Pulmonary artery endothelial cell (primary cell): ENCODE data around the gene THOC6. TPM values are rescaled to one million over a fixed set of nuclear protein-coding genes. Genes with fewer than 3 reads are reported as not detected.

Source experiments
- DNase-seq: peaks from one replicate; pipeline ENCODE4 v3.0.0-alpha.2; 2011; ENCODE audit warnings: low read depth, low spot score
- total RNA-seq: library from RNA; depleted of rRNA; stranded (reverse); fragments of >200 nt; gene quantifications from 2 replicates; pipeline ENCODE4 v1.2.3, GENCODE V29; 2014

Gene THOC6
- total RNA-seq, 1 donor from 2014 or later = 24.0 TPM

DNA sequence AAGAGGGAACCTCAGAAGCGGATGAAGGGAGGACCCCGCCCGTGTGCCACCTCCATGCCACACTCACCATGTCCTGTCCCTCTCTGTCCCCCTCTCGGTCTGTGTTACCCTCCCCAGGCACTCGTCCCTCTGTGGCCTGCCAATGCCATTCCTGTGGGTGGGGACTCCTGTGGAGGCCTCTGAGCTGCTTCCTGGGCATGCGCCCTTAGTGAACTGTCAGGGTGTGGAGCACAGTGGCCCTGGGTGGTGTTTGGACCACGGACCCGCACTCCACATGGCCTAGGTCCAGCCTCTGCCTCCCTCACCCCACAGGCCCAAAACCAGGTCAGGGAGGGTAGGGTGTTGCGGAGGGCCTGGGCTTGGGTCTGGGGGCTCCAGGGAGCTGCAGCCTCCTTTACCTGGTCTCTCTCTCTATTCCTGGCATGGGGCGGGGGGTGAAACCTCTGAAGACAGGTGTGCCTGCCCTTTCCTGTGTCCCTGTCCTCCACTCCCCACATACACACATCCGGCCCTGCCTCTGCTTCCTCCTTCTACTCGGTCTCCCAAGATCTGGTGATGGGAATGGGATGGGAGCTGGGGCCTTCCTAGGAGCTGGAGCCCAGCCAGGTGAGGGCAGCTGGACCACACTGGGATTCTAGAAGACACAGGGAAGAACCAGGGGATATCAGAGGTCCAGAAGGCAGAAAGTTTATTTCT is 32.1 kb upstream of the THOC6 start:
- DNase-seq = no peak

DNA sequence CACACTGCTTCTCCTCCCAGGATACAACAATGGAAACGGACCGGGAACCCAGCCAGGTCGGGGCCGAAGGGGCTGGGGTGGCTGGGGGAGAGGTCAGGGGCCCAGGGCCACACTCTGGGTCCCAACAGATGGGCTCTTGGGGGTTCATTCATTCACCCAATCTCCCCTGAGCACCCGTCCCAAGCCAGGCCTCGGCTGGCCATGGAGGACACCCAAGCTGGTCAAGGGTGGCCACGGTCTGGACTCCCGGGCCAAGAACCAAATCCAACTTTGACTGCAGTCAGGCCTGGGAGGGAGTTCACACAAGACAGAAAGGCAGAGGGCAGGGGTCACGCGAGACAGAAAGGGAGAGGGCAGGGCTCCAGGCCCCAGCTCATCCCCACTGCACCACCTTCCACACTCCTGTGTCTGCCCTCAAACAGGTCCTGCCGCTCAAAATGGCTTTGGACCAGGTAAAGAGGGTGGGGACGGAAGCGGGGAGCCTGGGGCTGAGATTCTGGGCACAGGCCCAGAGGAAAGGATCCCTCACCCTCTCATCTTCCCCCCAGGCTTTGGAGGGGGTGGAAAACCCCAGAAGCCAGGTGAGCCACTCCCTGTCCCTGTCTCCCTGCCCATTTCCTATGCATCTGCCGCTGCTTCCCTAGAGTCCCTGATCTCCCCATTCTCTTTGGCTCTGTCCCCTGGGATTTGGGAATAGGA is 31.3 kb upstream of the THOC6 start:
- no peak for DNase-seq

DNA sequence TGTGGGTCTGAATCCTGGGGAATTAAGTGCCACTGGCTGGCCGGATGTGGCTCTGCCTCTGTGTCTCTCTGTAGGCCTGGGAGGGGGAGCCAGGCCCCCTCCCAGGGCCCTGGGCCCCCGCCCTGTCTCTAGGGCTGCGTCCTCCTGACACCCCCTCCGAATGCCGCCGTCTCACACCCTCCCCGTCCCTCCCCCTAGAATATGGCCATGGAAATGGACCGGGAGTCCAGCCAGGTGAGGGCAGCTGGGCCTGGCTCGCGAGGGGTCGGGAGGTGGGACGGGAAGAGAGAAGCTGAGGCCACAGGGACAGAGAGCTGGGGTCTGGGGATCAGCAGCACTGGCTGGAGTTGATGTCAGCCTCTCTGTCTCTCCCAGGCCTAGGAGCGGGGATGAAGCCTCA is 27.5 kb upstream of the THOC6 start:
- no peak for DNase-seq

DNA sequence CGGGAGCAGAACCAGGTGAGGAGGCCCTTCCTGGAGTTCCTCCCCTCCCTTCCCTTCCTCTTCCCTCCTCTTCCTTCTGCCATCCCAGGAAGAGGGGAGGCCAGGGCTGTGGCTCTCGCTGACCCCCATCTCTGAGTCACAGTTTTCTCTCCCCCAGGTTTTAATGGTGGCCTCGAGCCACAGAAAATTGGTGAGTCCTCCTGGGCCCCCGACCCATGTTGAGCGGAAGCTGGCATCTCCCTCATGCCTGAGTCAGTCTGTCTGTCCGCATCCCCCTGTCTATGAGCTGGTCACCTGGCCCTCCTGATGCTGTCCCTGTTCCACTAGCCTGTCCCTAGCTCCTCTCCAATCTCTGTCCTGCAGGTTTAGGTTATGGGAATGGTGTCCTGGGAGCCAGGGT is 23.9 kb upstream of the THOC6 start:
- no peak for DNase-seq

DNA sequence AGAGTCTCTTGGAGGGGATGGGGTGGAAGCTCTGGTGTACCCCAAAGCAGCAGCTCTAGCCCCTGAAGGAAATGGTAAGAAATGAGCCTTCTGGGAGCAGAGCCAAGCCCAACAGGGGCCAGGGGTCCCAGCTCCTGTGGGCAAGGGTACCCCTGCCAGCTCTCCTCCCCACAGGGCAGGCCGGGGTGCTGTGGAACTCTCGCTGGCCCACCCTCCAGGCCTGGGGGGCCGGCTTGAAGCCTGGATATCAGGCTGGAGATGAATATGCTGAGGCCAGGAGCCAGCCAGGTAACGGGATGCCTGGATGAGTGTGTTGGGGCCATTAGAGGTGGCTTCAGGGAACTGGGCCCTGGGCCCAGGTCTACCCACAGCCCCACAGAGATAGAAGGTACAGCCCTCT is 23.3 kb upstream of the THOC6 start:
- DNase-seq = no peak

DNA sequence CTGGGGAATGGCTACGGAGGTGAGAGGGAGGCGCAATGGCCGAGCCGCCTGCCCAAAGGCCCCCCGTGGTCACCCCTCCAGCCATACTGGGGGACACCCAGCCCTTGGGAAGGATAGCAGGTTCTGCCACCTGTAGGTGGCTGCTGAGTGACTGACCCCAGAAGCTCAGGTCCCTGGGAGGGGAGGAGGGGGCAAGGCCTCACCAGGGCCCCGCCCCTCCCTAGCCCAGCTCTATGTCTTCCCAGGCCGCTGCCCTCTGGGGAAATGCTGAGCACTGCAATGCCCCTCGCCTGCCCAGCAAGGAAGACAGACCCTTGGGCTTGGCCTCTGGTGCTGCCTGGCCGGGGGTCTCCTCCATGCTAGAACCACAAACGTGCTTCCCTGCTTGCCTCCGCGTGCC is 22.5 kb upstream of the THOC6 start:
- DNase-seq = no peak

DNA sequence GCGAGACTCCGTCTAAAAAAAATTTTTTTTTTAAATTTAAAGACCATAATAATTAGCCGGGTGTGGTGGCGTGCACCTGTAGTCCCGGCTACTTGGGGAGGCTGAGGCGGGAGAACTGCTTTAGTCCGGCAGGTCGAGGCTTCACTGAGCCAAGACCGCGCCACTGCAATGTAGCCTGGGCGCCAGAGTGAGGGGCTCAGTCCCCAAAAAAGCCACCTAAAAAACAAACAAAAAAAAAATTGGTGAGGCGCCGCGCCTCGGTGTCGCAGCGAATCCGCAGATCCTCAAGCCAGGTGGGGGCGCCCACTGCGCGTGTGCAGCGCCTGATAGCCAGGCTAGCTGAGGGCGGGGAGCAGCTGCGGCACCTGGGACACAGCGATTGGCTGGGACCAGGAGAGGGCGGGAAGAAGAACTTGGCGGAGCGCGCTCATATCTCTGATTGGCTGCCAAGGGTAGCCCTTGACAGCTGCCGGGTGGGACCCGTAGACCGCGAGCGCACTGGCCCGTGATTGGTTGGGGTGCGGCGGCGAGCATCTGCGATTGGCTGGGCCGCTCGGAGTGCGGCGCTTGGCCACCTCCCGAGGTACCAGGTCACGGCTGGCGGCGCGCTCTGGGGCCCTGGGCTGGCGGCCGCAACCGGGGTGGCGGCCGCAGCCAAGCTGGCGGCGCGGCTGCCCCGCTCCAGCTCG is 20.1 kb upstream of the THOC6 start:
- peak; percentile 98 for DNase-seq

DNA sequence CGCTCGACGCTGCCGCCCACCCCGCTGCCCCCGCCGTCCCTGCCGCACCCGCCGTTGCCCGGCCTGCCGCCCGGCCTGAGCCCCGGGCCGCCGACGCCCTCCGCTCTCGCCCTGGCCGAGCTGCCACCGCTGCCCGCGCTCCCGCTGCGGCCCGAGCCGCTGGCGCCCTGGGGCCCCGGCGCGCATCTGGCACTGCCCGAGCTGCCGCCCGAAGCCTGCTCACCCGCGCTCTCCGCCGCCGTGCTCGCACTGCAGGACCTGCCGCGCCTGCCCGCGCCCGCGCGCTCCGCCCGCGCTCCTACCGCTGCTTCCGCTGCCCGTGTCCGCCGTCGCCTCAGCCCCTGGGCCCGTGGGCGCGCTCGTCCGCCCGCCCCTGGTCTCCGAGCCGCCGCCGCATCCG is 19.5 kb upstream of the THOC6 start:
- no peak for DNase-seq

DNA sequence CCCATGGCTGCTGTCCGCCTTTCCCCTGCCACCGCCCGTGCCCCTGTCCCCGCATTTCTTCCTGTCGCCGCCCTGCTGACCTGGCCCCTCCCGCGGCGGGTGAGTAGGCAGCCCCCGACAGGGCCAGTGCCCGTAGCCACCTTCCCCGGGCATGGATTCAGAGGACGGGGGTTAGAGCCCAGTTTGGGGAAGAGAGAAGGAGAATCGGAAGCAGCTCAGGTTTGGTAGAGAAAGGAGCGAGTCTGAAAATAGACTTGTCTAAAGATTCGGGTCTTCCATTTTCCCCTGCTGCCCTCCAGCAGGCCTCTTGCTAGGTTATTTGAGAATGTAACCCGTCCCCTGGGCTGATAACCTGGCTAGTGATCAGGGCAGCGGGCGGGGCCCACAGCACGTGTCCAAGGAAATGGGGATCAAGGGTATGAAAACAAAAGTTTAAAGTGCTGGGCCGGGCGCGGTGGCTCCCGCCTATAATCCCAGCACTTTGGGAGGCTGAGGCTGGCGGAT is 19.0 kb upstream of the THOC6 start:
- no peak for DNase-seq

DNA sequence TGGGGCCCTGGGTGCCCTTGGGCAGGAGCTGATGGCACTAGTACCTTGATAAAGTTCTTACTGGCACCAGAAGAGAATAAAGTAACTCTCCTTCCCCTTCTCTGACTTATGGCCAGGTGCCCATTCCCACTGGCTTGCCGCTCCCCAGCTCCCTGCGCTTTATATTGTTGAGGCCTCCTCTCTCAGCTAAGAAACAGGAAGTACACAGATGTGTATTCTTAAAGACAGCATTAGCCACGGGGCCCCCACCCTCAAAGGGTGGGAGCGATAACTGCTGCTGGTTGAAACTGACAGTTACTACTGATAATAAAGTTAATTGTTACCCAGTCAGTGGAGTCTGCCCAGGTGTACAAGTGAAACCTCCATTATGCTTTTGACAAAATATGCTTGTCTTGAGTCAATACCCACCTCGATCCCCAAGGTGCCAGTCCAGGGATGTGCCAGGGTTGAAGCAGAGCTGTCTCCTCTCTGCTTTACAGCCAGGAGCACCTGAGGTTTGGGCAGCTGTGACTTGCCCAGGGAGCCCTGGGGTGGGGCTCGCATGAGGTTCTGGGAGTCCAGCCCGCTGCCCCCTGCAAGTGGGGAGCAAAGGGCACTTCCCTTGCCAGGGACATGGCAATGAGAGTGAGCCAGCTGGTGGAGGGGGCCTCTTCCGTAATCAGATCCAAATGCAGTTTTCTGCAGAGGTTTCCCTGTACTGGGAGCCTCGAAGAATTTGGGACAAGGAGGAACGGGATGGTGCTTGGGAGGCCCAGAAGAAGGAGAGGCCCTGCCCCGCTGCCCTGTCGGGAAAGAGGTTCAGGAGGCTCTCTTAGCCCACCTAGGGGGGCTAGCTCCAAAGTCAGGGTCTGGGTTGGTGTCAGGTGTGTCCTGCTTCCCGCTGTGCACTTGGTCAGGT is 16.5 kb upstream of the THOC6 start:
- DNase-seq = no peak

DNA sequence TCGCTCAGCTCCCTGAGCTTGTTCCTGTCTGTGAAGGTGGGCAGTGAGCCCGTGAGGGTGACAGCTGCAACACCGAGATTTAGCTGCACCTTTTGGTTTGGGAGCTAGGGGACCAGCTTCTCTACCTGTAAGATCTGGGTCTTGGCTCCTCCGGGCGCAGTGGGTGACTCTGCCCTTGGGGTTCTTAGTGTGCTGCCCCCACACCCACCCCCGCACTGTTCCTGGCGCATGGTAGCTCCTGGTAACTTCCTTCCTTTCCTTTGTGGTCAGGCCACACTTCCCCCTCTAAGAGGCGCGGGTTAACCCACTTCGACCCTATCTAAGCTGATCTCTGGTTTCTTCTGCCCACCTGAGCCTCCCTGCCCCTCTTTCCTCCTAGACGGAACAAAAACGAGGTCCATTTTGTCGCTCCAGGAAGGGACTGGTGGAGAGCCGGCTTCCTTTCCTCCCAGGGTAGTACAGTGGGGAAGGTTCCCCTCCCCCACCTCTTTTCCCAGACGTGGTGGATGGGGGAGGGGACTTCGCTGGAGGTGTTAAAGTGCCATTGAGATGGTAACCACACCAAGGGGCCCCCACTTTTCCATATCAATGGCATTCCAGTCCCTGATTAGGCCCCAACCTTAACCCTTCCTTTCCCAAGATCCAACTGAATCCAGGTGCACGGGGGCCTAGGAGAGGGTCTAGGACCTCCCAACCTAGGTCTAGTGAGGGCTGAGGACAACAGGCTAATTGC is 15.7 kb upstream of the THOC6 start:
- no peak for DNase-seq

DNA sequence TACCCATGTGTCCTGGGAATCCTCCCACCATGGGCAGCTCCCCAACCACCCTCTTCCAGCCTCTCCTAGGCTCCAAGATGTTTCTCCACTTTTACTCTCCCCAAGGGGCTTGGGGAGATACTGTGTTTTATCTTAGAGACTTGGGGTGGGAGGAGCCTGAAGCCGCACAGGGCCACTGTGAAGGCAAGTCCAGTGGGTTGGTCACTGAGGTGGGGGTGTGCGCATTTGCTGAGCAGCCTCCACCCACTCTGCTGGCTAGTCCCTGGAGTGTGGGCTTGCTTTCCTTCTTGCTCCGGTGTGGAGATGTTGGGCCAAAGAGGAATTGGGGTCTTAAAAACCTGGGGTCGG is 15.2 kb upstream of the THOC6 start:
- no peak for DNase-seq

DNA sequence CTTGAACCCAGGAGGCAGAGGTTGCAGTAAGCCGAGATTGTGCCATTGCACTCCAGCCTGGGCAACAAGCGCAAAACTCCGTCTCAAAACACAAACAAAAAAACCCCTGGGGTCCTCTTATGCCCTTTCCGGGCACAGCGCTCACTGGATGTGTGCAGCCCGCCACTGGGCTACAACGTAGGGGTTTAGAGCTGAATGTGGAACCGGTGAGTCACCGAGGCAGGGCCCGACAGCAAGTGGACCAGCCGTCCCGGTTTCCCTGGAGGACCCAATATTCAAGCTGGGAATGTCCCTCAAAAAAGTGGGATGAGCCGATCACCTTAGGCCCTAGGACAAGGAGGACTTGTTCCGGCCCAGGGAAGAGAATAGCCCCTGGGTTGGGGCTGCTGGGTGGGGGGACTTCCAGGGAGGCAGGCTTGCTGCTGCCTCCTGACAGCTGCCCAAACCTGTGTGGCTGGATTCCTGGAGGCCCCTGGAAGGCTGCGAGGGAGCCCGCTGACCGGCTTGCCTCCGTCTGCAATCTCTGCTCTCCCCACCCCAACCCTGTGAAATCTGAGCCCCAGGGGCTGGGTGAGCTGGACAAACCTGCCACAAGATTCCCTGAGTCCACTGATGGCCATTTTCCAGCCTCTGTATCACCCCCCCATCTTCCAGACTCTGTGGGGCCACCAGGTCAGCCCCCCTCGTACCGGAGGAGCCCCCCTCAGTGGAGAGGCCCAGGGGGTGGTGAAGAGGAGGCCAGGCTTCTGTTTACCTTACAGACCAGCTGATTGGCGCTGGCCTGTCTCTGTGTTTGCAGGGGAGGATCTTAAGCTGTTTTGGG is 14.1 kb upstream of the THOC6 start:
- no peak for DNase-seq

DNA sequence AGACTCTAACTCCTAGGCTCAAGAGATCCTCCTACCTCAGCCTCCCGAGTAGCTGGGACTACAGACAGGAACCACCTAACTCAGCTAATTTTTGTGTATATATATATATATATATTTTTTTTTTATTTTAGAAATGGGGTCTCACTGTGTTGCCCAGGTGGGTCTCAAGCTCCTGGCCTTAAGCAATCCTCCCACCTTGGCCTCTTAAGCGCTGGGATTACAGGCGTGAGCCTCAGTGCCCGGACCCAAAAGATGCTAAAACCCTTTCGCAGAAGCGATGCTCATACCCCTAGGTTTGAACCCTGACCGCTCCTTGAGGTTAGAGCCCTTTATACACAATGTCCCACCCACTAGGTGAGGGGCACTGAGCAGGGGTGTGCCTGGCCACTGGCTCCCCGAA is 13.3 kb upstream of the THOC6 start:
- no peak for DNase-seq

DNA sequence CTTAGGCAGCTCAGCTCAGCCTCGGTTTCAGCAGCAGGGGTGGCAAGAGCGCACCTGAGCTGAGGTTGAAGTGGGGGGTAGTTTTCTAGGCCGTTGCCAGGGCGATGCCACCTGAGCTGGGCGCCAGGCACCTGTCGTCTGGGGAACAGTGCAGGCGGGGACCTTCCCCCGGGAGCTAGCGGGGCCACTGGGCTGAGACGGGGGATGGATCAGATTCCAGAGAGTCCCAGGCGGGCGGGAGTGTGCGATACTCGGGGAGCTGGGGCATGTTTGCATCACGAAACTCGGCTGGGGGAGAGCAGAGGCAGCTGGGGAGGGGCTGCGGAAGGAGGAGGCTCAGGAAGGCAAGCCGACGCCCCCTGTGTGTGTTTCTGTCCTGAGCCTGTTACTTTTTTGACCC is 11.6 kb upstream of the THOC6 start:
- DNase-seq = no peak

DNA sequence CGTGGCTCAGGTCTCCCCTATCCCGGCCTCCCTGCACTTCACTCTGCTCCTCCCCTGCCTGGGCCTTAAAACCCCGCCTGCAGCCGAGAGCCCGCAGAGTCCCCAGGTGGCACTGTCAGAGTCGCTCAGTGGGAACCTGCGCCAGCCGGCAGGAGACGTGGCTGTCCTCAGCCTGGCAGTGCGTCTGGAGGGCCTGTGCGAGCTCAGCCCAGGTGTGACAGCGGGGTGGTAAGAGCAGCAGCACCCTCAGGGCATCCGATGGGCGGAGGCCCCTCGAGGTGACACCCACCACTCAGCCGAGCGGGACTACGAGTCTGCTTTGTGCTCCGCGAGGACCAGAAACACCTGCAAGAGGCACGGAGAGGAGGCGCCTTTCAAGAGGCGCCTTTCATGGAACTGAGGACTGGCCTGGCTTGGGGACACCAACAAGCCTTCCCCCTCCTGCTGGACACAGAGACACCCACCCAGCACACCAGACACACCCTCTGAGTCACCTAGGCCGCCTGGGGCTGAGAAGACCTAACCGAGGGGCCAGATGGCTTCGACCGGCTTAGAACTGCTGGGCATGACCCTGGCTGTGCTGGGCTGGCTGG is 10.9 kb upstream of the THOC6 start, which contains the start of gene CLDN9:
Gene CLDN9, plus strand, starts transcription at position 96 of the 593 bp plus-strand sequence. Its CDS starts 440 bp downstream, at position 536.
- no peak for DNase-seq

DNA sequence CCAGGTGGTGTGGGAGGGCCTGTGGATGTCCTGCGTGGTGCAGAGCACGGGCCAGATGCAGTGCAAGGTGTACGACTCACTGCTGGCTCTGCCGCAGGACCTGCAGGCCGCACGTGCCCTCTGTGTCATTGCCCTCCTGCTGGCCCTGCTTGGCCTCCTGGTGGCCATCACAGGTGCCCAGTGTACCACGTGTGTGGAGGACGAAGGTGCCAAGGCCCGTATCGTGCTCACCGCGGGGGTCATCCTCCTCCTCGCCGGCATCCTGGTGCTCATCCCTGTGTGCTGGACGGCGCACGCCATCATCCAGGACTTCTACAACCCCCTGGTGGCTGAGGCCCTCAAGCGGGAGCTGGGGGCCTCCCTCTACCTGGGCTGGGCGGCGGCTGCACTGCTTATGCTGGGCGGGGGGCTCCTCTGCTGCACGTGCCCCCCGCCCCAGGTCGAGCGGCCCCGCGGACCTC is 10.3 kb upstream of the THOC6 start:
- DNase-seq = no peak

DNA sequence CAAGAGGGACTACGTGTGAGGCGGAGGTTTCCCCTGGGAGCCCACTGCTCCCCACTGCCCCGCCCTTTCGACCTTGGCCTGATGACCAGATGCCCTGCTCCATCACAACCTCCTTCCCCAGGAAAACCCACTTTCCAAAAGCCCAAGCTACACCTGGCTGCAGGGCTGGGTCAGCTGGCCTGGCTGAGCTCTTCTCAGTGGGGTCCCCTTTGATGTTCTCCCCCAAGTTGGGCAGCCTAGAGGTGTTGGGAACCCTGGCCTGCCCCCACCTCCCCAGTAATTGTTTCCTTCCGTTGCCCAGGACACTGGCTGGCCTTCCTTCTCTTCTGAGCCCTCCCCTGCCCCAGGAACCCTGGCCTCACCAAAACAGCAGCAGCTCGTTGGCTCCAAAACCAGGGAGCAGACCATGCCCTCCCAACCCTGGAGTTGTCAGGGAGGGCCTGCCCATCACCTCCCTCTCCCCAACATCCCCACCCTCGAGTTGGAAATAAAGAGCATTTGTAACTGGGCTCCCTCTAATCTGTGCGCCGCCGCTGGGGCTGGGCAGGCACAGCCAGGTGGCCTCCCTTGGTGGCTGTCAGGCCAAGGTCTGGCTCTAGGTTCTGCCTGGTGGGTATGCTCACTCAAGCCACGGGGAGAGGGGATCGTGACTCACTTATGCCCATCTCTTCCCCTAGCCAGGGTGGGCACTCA is 9.7 kb upstream of the THOC6 start:
- DNase-seq = no peak

DNA sequence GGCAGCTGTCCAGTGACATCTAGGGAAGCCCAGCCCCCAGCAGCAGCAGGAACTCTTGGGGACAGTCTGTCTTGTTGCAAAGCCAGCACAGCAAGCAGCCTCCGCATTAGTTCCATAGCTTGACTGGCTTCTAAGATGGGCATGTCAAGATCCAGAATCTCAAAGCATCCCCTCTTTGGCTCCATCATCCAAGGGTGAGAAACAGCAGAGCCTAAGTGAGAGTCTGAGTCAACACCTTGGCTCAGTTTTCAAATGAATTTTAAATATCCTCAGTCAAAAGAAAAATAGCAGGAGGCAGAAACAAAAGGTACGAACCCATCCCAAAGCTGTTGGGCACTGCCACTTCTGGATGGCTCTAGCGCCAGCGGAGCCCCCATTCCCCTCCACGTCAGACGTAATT is 8.9 kb upstream of the THOC6 start:
- no peak for DNase-seq
